SK-N-MC (cell line): ENCODE data around the gene PPP4R3A.

Experiments
- DNase-seq: peaks from one replicate; pipeline ENCODE4 v3.0.0-alpha.2; 2011; ENCODE audit warnings: low read depth, low spot score
- H3K27ac ChIP-seq: fragments of 200-600 bp; sonication (generic); 2 replicates; pipeline ENCODE4 v1.5.1; 2016; ENCODE audit warnings: mixed run types
- H3K36me3 ChIP-seq: fragments of 200-600 bp; sonication (generic); 2 replicates; pipeline ENCODE4 v1.6.1; 2017; ENCODE audit warnings: antibody characterized with exemption, low read length, mixed read lengths; ENCODE audit not compliant: insufficient read depth
- H3K4me3 ChIP-seq: fragments of 200-600 bp; sonication (generic); 2 replicates; pipeline ENCODE4 v1.5.1; 2016
- H3K9ac ChIP-seq: fragments of 200-600 bp; sonication (generic); 2 replicates; pipeline ENCODE4 v1.8.0; 2017; ENCODE audit warnings: mixed run types, mixed read lengths; ENCODE audit not compliant: insufficient read length
- H3K9me3 ChIP-seq: fragments of 200-600 bp; sonication (generic); 2 replicates; pipeline ENCODE4 v1.6.1; 2017; ENCODE audit warnings: low read depth, mild to moderate bottlenecking, antibody characterized with exemption, low read length, moderate library complexity, mixed read lengths
- EZH2 ChIP-seq: fragments of 200-600 bp; sonication (generic); IDR thresholded peaks from one replicate; pipeline ENCODE4 v1.6.1; 2017; ENCODE audit warnings: antibody characterized with exemption
- FOXP2 ChIP-seq: optimal IDR thresholded peaks from 2 replicates; pipeline ENCODE3; 2011; ENCODE audit warnings: mild to moderate bottlenecking, moderate library complexity; ENCODE audit not compliant: insufficient read depth; ENCODE audit errors: extremely low read length, control extremely low read depth
- POLR2AphosphoS5 ChIP-seq: IDR thresholded peaks from 2 replicates; pipeline ENCODE4 v1.6.1; 2012; ENCODE audit warnings: mild to moderate bottlenecking, low read depth, low read length, borderline replicate concordance

Gene PPP4R3A

GRCh38 chr14:91418387-91419043, 91.6 kb downstream of the PPP4R3A start:
- H3K36me3 ChIP-seq, result peaks cover 14% of the 10 kb centered on the region
- no peak overlapping the region for H3K27ac ChIP-seq
- no peak for DNase-seq

GRCh38 chr14:91417983-91418386, 92.1 kb downstream of the PPP4R3A start:
- Histone ChIP-seq H3K27ac (no peak overlapping the region), H3K9me3 (no peaks in the 10 kb centered on the region), H3K9ac (peak overlapping the region; percentile 45), H3K4me3 (peak overlapping the region; percentile 56; the same call in 1 of the 2 replicates), H3K36me3 (peaks cover 19% of the 10 kb centered on the region)
- no peak for DNase-seq
- TF ChIP-seq EZH2 (no peak), POLR2AphosphoS5 (peak; percentile 18; the same call in 1 of the 2 replicates)

More at GRCh38 chr14:91418387-91419043, 91.6 kb downstream of the PPP4R3A start:
- no peak for TF ChIP-seq FOXP2
- no peak for TF ChIP-seq EZH2
- TF ChIP-seq POLR2AphosphoS5, result no peak
- Histone ChIP-seq H3K4me3 (peak overlapping the region; percentile 56; the same call in 1 of the 2 replicates), H3K9ac (peak overlapping the region; percentile 45), H3K9me3 (no peaks in the 10 kb centered on the region)

DNA sequence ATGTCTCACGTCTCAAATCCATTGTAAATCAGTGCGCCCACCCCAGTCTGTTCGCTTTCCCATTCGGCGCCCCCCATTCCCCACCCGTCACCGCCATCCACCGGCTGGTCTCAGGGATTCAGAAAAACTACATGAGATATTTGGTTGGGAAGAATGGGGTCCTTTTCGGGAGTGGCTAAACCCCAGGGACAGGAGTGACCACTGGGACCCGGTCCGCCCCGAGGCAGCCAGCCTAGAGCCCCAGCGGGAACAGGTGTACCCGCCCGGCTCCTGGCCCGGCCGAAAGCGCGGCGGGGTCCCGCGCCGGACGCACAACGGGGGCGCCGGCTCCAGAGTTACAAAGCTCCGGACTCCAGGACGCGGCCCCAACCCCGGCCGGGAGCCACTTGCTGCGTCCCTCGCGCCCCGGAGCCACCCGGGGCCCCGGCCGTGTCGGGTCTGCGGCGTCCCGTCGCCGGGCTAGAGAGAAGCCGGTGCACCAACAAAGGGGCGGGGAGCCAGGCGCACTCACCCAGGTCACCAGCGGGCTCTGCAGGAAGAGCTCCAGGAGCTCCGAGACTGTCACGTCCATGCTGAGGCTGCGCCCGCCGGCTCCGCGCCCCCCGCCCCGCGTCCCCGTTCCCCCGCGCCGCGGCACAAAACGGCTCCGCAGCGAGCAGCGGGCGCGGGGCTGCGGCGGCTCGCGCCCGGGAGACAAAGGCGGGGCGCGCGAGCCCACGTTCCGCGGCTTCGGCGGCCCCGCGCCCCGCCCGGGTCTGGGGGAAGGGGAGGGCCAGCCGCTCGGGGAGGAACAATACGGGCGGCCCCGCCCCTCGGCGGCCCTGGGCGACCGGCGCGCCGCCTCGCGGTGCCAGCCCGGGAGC, 92.8 kb downstream of the PPP4R3A start, which contains the start of gene CCDC88C:
Gene CCDC88C (minus strand): TSS at position 701 of the 863 bp plus-strand sequence. CDS start 130 bp downstream, at position 571.
- Histone ChIP-seq H3K36me3 (peaks cover 22% of the 10 kb centered on the region), H3K4me3 (peak within 1 kb of the TSS; percentile 94), H3K27ac (no peak within 1 kb of the TSS), H3K9me3 (no peaks in the 10 kb centered on the region), H3K9ac (peak within 1 kb of the TSS; percentile 63)
- TF ChIP-seq EZH2 (no peak), POLR2AphosphoS5 (no peak)
- DNase-seq, result no peak

DNA sequence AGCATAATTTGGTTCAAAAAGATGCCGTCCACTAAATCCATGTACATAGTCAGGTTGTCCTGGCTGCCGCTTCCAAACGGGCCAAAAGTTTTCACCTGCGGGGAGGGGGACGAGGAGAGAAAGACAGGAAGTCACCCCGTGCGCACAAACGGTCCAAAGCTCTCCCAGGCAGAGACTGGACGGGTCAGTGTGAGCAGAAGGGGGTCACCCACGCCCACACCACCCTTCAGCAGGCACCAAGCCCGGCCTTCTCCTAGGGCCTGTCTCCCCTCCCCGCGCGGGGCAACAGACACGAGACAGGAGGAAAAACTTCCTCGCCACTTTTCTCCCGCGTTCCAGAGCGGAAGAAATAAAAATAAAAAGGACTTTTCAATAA, 93.4 kb downstream of the PPP4R3A start:
- H3K9me3 ChIP-seq, result no peaks in the 10 kb centered on the region
- TF ChIP-seq FOXP2 (no peak), EZH2 (no peak), POLR2AphosphoS5 (no peak)
- peak overlapping the region; percentile 63 for H3K9ac ChIP-seq
- peak overlapping the region; percentile 94 for H3K4me3 ChIP-seq
- no peak for DNase-seq
- H3K27ac ChIP-seq, result no peak overlapping the region
- peaks cover 22% of the 10 kb centered on the region for H3K36me3 ChIP-seq

DNA sequence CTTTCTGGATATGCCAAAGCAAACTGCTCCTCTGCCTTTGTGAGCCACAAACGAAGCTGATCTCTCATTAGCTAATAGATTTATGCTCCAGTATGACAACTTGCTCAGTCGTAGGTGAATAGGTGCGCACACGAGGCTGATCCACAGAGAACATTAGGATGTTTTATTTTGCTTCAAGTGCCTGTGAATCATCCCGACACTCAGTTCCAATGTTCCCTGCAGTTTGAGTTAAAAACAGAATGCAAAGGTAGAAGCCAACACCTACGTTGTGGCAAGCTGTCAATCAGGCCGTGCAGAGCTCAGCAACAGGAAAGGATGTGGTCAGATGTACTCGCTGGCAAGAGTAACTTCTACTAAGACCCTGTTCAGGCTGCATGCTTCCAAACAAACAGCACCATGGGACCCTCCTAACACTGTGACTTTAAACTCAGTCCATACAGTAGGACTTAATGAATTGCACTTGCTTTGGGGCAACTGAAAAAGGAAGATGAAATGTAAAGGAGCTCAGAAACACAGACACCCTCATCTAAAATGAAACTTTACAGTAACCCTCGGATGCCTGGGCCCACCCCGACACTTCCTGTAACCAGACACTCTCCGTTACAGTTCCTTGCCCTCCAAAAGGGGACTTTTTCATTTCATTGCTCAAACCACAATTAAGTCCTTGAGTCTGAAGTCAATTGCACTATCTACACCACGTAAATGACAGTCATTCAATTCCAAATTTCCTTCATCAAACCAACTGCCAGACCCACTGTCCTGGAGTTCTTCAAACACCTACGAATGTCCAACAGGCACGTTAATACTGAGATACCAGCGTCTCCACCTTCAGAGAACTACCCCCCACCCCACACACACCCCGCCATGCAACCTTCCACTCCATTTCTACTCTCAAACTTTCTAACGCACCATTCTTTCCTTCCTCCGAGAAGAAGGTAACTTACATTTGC, 94.0 kb downstream of the PPP4R3A start:
- Histone ChIP-seq H3K9me3 (no peaks in the 10 kb centered on the region), H3K27ac (no peak overlapping the region), H3K9ac (peak overlapping the region; percentile 63), H3K4me3 (peak overlapping the region; percentile 94), H3K36me3 (peaks cover 22% of the 10 kb centered on the region)
- DNase-seq, result no peak
- TF ChIP-seq FOXP2 (no peak), EZH2 (no peak), POLR2AphosphoS5 (no peak; the same call in 1 of the 2 replicates)

DNA sequence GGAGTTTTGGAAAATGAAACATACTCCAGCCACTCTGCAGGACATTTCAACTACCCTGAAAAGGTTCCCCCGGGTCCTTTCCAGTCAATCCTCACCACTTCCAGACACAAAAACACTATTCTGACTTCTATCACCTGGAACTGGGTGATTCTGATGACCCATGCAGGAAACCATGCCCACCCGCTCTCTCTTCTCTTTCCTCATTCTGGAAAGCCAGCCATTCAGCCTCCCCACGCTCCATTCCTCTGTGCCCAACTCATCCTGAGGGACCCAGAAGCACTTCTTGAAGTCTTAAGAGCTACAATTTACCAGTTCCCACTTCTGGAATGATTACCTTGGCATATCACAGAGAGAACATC, 95.7 kb downstream of the PPP4R3A start:
- no peak overlapping the region for H3K27ac ChIP-seq
- no peak for DNase-seq
- H3K9me3 ChIP-seq, result no peaks in the 10 kb centered on the region
- TF ChIP-seq FOXP2, result no peak
- TF ChIP-seq EZH2, result no peak
- TF ChIP-seq POLR2AphosphoS5, result no peak
- H3K9ac ChIP-seq, result no peak overlapping the region
- no peak overlapping the region for H3K4me3 ChIP-seq
- peaks cover 22% of the 10 kb centered on the region for H3K36me3 ChIP-seq

DNA sequence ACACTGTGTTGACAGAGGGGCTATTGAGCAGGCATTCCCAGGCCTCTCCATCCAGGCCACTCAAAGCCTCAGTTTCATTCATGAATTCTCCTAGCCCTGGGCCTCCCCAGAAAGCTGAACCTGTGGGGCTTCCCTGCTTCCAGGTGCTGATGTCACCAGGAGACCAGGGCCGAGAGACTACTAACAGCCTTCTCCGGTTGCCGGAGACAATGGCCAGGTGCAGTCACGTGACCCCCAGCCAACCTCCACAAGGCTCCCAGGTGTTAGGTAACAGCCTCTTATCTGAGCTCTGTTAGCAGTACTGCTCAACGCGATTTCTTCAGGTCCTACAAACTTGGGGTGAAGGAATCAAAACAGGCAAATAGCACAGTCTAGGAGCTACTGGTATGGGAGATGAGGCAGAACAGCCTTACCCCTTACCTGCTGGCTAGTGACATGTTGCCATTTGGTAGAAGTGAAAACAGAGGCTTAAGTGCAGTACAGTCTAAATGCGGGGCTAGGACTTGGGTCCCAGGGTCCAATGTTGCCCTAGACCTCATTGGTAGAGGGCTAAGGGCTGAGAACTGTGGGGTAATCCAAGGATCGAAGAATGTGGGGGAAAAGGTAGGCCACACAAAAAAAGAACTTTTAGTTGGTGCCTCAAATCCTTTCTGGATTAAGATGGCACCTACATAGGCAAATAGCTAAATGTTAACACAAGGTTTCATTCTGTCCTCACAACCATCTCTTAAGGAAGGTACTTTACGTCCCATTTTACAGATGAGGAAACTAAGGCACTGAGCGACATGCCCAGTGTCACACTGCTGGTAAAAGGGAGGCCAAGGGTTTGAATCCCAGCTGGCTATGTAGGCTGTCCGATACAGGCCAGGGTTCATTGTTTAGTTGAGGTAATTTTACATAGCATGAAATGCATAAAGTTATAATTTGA, 96.3 kb downstream of the PPP4R3A start:
- TF ChIP-seq POLR2AphosphoS5, result no peak
- TF ChIP-seq EZH2, result no peak
- no peak for TF ChIP-seq FOXP2
- no peaks in the 10 kb centered on the region for H3K9me3 ChIP-seq
- H3K4me3 ChIP-seq, result no peak overlapping the region
- no peak overlapping the region for H3K27ac ChIP-seq
- DNase-seq, result no peak
- H3K36me3 ChIP-seq, result peaks cover 22% of the 10 kb centered on the region
- no peak overlapping the region for H3K9ac ChIP-seq
